ENCODE results near the gene AKNA.

The AKNA gene

GRCh38 chr9:114382699-114383520 is 4.9 kb downstream of the AKNA start:
- no peak overlapping the region for H3K27ac ChIP-seq
- TF ChIP-seq, protein P1, sequence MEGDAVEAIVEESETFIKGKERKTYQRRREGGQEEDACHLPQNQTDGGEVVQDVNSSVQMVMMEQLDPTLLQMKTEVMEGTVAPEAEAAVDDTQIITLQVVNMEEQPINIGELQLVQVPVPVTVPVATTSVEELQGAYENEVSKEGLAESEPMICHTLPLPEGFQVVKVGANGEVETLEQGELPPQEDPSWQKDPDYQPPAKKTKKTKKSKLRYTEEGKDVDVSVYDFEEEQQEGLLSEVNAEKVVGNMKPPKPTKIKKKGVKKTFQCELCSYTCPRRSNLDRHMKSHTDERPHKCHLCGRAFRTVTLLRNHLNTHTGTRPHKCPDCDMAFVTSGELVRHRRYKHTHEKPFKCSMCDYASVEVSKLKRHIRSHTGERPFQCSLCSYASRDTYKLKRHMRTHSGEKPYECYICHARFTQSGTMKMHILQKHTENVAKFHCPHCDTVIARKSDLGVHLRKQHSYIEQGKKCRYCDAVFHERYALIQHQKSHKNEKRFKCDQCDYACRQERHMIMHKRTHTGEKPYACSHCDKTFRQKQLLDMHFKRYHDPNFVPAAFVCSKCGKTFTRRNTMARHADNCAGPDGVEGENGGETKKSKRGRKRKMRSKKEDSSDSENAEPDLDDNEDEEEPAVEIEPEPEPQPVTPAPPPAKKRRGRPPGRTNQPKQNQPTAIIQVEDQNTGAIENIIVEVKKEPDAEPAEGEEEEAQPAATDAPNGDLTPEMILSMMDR (conservative IDR thresholded peaks at IDR 0.05), result no peak

DNA sequence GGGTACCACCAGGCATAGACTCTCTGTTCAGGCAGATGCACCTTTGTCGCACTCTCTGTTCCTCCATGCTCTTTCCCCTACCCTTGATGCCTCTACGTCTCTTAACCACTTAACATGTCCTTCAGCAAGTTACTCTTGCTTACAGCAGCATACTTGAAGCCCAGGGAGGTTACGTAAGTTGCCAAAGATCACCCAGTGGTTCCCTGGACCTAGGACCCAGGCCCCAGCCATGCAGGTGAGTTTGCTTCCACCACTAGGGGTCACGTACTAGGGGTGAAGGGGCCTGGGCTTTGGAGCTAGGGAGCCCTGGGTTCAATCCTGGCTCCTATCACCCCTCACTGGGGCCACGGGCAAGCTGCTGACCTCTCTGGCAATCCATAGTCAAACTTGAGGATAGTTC is 8.9 kb downstream of the AKNA start:
- H3K27ac ChIP-seq, result no peak overlapping the region
- TF ChIP-seq, protein P1 (conservative IDR thresholded peaks at IDR 0.05), result no peak

DNA sequence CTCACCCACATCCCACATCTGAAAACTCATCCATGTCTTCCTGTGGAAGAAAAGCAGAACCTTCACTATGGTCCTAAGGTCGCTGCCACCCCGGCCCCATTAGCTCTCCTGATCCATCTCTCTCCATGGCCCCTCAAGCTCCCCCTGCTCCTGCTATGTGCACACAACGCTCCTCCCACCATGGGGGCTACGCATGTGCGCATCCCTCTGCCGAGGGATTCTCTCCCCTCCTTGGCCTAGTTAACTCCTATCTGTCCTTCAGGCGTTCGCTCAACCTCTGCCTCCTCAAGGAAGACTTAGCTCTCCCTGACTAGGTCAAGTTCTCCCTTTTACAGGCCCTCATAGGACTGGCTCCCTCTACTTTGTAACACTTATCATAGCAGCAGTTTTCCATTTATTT is 9.8 kb downstream of the AKNA start:
- TF ChIP-seq, protein P1 (conservative IDR thresholded peaks at IDR 0.05), result no peak
- no peak overlapping the region for H3K27ac ChIP-seq

GRCh38 chr9:114376586-114377445 is 11.0 kb downstream of the AKNA start:
- TF ChIP-seq, protein P1 (conservative IDR thresholded peaks at IDR 0.05), result no peak
- no peak overlapping the region for H3K27ac ChIP-seq

- no peak overlapping the region for H3K27ac ChIP-seq
- TF ChIP-seq, protein P1 (conservative IDR thresholded peaks at IDR 0.05), result no peak
These were observed 12.2 kb downstream of the AKNA start for GRCh38 chr9:114375386-114376175.

DNA sequence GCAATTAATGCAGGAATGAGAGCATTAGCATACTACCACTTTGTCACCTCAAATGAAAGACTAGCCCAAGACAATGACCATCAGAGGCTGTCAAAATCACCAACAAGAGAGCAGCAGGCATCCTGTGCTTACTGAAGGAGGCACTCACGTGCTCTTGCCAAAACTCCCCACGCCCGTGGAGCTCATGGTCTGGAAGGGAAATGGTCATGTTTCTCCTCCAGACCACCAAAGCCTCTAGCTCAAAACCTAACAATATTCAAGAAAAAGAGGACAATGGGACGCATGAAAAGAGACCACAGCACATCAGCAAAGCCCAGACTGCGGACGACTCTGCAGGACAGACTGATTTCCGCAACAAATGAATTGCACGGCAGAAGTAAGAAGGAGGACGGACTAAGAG is 12.8 kb downstream of the AKNA start:
- H3K27ac ChIP-seq, result no peak overlapping the region
- TF ChIP-seq, protein P1 (conservative IDR thresholded peaks at IDR 0.05), result no peak
